Measurements from ENCODE around the gene ANO7. TPM values are rescaled to one million over a fixed set of nuclear protein-coding genes. Genes with fewer than 3 reads are reported as not detected.

Gene ANO7
- total RNA-seq, 4 donors from 2014 or later, result 0.10 to 0.62 (median 0.24) TPM

- DNase-seq (no peak), ATAC-seq (no peak)
- intact Hi-C loops (cut with DNase I; ENCODE audit: low total_unique reads) (no loop called here), in situ Hi-C loops (cut with MboI; ENCODE audit: low sequenced_read_pairs in 4 of 4) (no loop called here)
- TF ChIP-seq POLR2A (IDR thresholded peaks at IDR 0.05), result no peak
- Histone ChIP-seq H3K27ac (no peak overlapping the region), H3K4me1 (no peaks in the 10 kb centered on the region), H3K4me3 (no peak overlapping the region), H3K36me3 (peaks cover 0 to 47% of the 10 kb centered on the region in 2 donors), H3K27me3 (no peaks in the 10 kb centered on the region), H3K9me3 (no peaks in the 10 kb centered on the region)
Measured at GRCh38 chr2:241177526-241178334, 10.7 kb upstream of the ANO7 start.

GRCh38 chr2:241178961-241179360 is 9.5 kb upstream of the ANO7 start:
- Histone ChIP-seq H3K27ac (no peak overlapping the region), H3K4me3 (no peak overlapping the region), H3K9me3 (no peaks in the 10 kb centered on the region), H3K36me3 (peaks cover 0 to 55% of the 10 kb centered on the region in 2 donors), H3K27me3 (no peaks in the 10 kb centered on the region), H3K4me1 (no peaks in the 10 kb centered on the region)
- no peak for ATAC-seq
- in situ Hi-C loops (cut with MboI; ENCODE audit: low sequenced_read_pairs in 4 of 4) (no loop called here), intact Hi-C loops (cut with DNase I; ENCODE audit: low total_unique reads) (no loop called here)
- TF ChIP-seq POLR2A (IDR thresholded peaks at IDR 0.05), result no peak
- TF ChIP-seq, protein P1, sequence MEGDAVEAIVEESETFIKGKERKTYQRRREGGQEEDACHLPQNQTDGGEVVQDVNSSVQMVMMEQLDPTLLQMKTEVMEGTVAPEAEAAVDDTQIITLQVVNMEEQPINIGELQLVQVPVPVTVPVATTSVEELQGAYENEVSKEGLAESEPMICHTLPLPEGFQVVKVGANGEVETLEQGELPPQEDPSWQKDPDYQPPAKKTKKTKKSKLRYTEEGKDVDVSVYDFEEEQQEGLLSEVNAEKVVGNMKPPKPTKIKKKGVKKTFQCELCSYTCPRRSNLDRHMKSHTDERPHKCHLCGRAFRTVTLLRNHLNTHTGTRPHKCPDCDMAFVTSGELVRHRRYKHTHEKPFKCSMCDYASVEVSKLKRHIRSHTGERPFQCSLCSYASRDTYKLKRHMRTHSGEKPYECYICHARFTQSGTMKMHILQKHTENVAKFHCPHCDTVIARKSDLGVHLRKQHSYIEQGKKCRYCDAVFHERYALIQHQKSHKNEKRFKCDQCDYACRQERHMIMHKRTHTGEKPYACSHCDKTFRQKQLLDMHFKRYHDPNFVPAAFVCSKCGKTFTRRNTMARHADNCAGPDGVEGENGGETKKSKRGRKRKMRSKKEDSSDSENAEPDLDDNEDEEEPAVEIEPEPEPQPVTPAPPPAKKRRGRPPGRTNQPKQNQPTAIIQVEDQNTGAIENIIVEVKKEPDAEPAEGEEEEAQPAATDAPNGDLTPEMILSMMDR (IDR thresholded peaks at IDR 0.05 in 4 of 5, conservative IDR thresholded peaks at IDR 0.05 in 1 of 5), result no peak
- no peak for DNase-seq

DNA sequence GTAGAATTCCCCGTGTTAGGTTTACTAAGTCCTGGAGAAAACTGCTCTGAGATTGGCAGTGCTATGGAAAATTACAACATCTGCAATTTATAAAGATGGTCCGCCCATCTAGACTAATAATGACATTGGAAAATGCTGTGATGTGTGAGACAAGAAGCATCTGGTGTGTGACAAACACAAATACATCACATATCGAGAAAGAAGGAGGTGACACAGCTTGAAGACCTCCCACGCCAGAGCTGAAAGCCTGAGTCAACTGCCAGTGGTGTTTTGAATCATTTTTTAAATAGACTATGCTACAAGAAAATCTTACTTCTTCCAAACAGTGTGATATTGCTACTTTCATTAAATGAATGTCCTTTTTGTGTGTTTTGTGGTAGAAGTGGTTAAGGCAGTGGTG is 8.6 kb upstream of the ANO7 start:
- no peaks in the 10 kb centered on the region for H3K27me3 ChIP-seq
- in situ Hi-C loops (cut with MboI; ENCODE audit: low sequenced_read_pairs in 4 of 4) (no loop called here), intact Hi-C loops (cut with DNase I; ENCODE audit: low total_unique reads) (no loop called here)
- TF ChIP-seq, protein P1 (IDR thresholded peaks at IDR 0.05 in 4 of 5, conservative IDR thresholded peaks at IDR 0.05 in 1 of 5), result no peak
- no peak for TF ChIP-seq POLR2A (IDR thresholded peaks at IDR 0.05)
- peaks cover 0 to 54% of the 10 kb centered on the region in 2 donors for H3K36me3 ChIP-seq
- no peak overlapping the region for H3K4me3 ChIP-seq
- H3K27ac ChIP-seq, result no peak overlapping the region
- no peaks in the 10 kb centered on the region for H3K4me1 ChIP-seq
- no peak for DNase-seq
- no peaks in the 10 kb centered on the region for H3K9me3 ChIP-seq
- no peak for ATAC-seq

- intact Hi-C loops (cut with DNase I; ENCODE audit: low total_unique reads) (no loop called here), in situ Hi-C loops (cut with MboI; ENCODE audit: low sequenced_read_pairs in 4 of 4) (no loop called here)
- Histone ChIP-seq H3K36me3 (peaks cover 0 to 48% of the 10 kb centered on the region in 2 donors), H3K4me1 (no peaks in the 10 kb centered on the region), H3K27ac (no peak overlapping the region), H3K9me3 (no peaks in the 10 kb centered on the region), H3K27me3 (no peaks in the 10 kb centered on the region), H3K4me3 (no peak overlapping the region)
- DNase-seq (no peak), ATAC-seq (no peak)
- TF ChIP-seq, protein P1 (IDR thresholded peaks at IDR 0.05 in 4 of 5, conservative IDR thresholded peaks at IDR 0.05 in 1 of 5), result no peak
- no peak for TF ChIP-seq POLR2A (IDR thresholded peaks at IDR 0.05)
Measured at GRCh38 chr2:241180495-241180894, 8.0 kb upstream of the ANO7 start.

- DNase-seq (no peak), ATAC-seq (no peak)
- in situ Hi-C loops (cut with MboI; ENCODE audit: low sequenced_read_pairs in 4 of 4) (no loop called here), intact Hi-C loops (cut with DNase I; ENCODE audit: low total_unique reads) (no loop called here)
- Histone ChIP-seq H3K9me3 (no peaks in the 10 kb centered on the region), H3K27me3 (no peaks in the 10 kb centered on the region), H3K36me3 (peaks cover 0 to 36% of the 10 kb centered on the region in 2 donors), H3K27ac (no peak overlapping the region), H3K4me3 (no peak overlapping the region), H3K4me1 (no peaks in the 10 kb centered on the region)
- no peak for TF ChIP-seq POLR2A (IDR thresholded peaks at IDR 0.05)
- TF ChIP-seq, protein P1 (IDR thresholded peaks at IDR 0.05 in 4 of 5, conservative IDR thresholded peaks at IDR 0.05 in 1 of 5), result no peak
Measured at GRCh38 chr2:241182126-241182525, 6.4 kb upstream of the ANO7 start.

All from gastrocnemius medialis (tissue), 4 donors.